Fibroblast of the aortic adventitia (primary cell): Measurements from ENCODE around the gene CHDH. TPM values are rescaled to one million over a fixed set of nuclear protein-coding genes. Genes with fewer than 3 reads are reported as not detected.

Experiments used
- DNase-seq: peaks from one replicate; pipeline ENCODE4 v3.0.0-alpha.2; 2010; ENCODE audit warnings: low read depth
- H3K4me3 ChIP-seq: 2 replicates; pipeline ENCODE4 v1.5.1; 2011; ENCODE audit warnings: low read depth, mild to moderate bottlenecking, control low read depth, low read length, moderate library complexity
- CTCF ChIP-seq: IDR thresholded peaks from 2 replicates; pipeline ENCODE4 v1.5.1; 2011; ENCODE audit warnings: mild to moderate bottlenecking, low read length, control low read depth, inconsistent platforms; ENCODE audit not compliant: insufficient read depth
- total RNA-seq: library from RNA; depleted of rRNA; stranded (reverse); fragments of >200 nt; gene quantifications from 2 replicates; pipeline ENCODE4 v1.2.3, GENCODE V29; 2012; ENCODE audit warnings: low replicate concordance

The CHDH gene
- total RNA-seq, 1 donor: 1.3 TPM

- DNase-seq: no peak
- TF ChIP-seq CTCF: no peak
- H3K4me3 ChIP-seq: no peak overlapping the region
These were observed 12.5 kb downstream of the CHDH start for GRCh38 chr3:53833700-53834099.

- TF ChIP-seq CTCF: no peak
- DNase-seq: no peak
- H3K4me3 ChIP-seq: no peak overlapping the region
These were observed 13.1 kb downstream of the CHDH start for GRCh38 chr3:53833053-53833645.

GRCh38 chr3:53830944-53831343, 15.3 kb downstream of the CHDH start:
- no peak overlapping the region for H3K4me3 ChIP-seq
- TF ChIP-seq CTCF: no peak
- no peak for DNase-seq

- no peak for TF ChIP-seq CTCF
- no peak for DNase-seq
- no peak overlapping the region for H3K4me3 ChIP-seq
These were observed 16.6 kb downstream of the CHDH start for GRCh38 chr3:53829605-53830004.

- DNase-seq: no peak
- TF ChIP-seq CTCF: no peak
- H3K4me3 ChIP-seq: no peak overlapping the region
These were observed 17.6 kb downstream of the CHDH start for GRCh38 chr3:53828581-53828980.

GRCh38 chr3:53826048-53826447, 20.2 kb downstream of the CHDH start:
- no peak for DNase-seq
- no peak for TF ChIP-seq CTCF
- no peak overlapping the region for H3K4me3 ChIP-seq

- DNase-seq: no peak
- no peak for TF ChIP-seq CTCF
- H3K4me3 ChIP-seq: no peak overlapping the region
These were observed 21.4 kb downstream of the CHDH start for GRCh38 chr3:53824795-53825194.
